Aortic smooth muscle cell (primary cell): Measurements from ENCODE around the gene CFHR2. TPM values are rescaled to one million over a fixed set of nuclear protein-coding genes. Genes with fewer than 3 reads are reported as not detected.

Source experiments
- total RNA-seq: library from RNA; depleted of rRNA; stranded (reverse); fragments of >200 nt; gene quantifications from 2 replicates; pipeline ENCODE4 v1.2.3, GENCODE V29; 2014

Gene CFHR2
- not detected in 2 replicates for total RNA-seq

GRCh38 chr1:196943568-196943967, at the start of gene CFHR2:
Gene CFHR2 (plus strand): TSS chr1:196943738. CDS start chr1:196943881, 143 bp downstream.

GRCh38 chr1:196977278-196977677, 33.7 kb downstream of the CFHR2 start, which contains the start of gene CFHR5:
Gene CFHR5 (plus strand): TSS chr1:196977556. CDS start chr1:196977665, 109 bp downstream.

Other genes with a start within 250 kb of the CFHR2 start
- 0.06 TPM in 1 of 2 replicates, not detected in the other for gene CFHR3, start 168.9 kb upstream of the CFHR2 start, total RNA-seq
- gene CFHR1, start 124.0 kb upstream of the CFHR2 start, total RNA-seq: 0.12 and 0.13 TPM in 2 replicates
- not detected in 2 replicates for gene CFHR4, start 55.7 kb upstream of the CFHR2 start, total RNA-seq
- gene CFHR5, start 33.8 kb downstream of the CFHR2 start, total RNA-seq: not detected in 2 replicates
- not detected in 2 replicates for gene F13B, start 123.5 kb downstream of the CFHR2 start, total RNA-seq
- gene ASPM, start 202.9 kb downstream of the CFHR2 start, total RNA-seq: 24.3 and 32.5 TPM in 2 replicates